H1 (cell line): ENCODE results near the gene FOXN1. TPM values are rescaled to one million over a fixed set of nuclear protein-coding genes. Genes with fewer than 3 reads are reported as not detected.
A peak's percentile ranks its signal among the peaks of the same experiment; 100 is the strongest.

ENCODE experiments used
- CHD2 ChIP-seq: IDR thresholded peaks from 2 replicates; pipeline ENCODE4 v1.6.1; 2012; ENCODE audit warnings: low read length, improper control_type of control experiment
- HDAC2 ChIP-seq, 2 experiments: fragments of 300-600 bp in 1 of 2; sonication (generic) in 1 of 2; IDR thresholded peaks; 2 replicates each; pipeline ENCODE4 v1.6.1; 2011 to 2012; ENCODE audit warnings: low read depth in 2 of 2, low read length in 2 of 2, mild to moderate bottlenecking in 2 of 2, moderate library complexity in 2 of 2, borderline replicate concordance in 1 of 2, inconsistent platforms in 1 of 2
- KDM1A ChIP-seq: fragments of 200-600, 300-600 bp; sonication (generic); IDR thresholded peaks from 2 replicates; pipeline ENCODE4 v1.7.1; 2016; ENCODE audit warnings: mild to moderate bottlenecking, low read length, borderline replicate concordance
- KDM4A ChIP-seq: IDR thresholded peaks from one replicate; pipeline ENCODE4 v1.7.1; 2012; ENCODE audit warnings: low read depth, mild to moderate bottlenecking, moderate library complexity, low read length, inconsistent platforms; ENCODE audit not compliant: severe bottlenecking
- RBBP5 ChIP-seq: IDR thresholded peaks from 2 replicates; pipeline ENCODE4 v1.7.1; 2012; ENCODE audit warnings: low read depth, mild to moderate bottlenecking, inconsistent platforms, low read length, moderate library complexity, borderline replicate concordance
- SIX5 ChIP-seq: IDR thresholded peaks from 2 replicates; pipeline ENCODE4 v1.6.1; 2011; ENCODE audit warnings: mild to moderate bottlenecking, low read depth, low read length
- TCF12 ChIP-seq: IDR thresholded peaks from 2 replicates; pipeline ENCODE4 v1.6.1; 2011; ENCODE audit warnings: low read depth, mild to moderate bottlenecking, low read length
- polyA plus RNA-seq, 7 experiments: library from polyadenylated mRNA; depleted of rRNA in 3 of 7; stranded (reverse) in 5 of 7; unstranded in 2 of 7; fragments of >200 nt in 5 of 7; fragments of 200-250 nt in 2 of 7; gene quantifications; 1 replicate in 5 of 7; 2 replicates in 1 of 7; 4 replicates in 1 of 7; pipeline versions ENCODE4 v1.2.1 to v1.2.3, GENCODE V29; 2011 to 2013; ENCODE audit warnings: missing spikeins in 2 of 7, mixed read lengths in 2 of 7
- total RNA-seq: library from RNA; stranded (reverse); fragmentation: NEBNext Ultra II Directional; extraction: Animal tissue kit (Norgen Biotek cat#: 25700); gene quantifications from 2 replicates; pipeline ENCODE4 v1.2.1, GENCODE V29; 2021

Gene FOXN1
- total and polyA plus RNA-seq, 2 of the 8 experiments (the other 6 are each of a cell fraction or from before 2014, with no cell fraction given): not detected

GRCh38 chr17:28547623-28548416, 41.7 kb downstream of the FOXN1 start (continued):
- TF ChIP-seq KDM4A (no peak), TCF12 (no peak), KDM1A (0 out of 2 replicates have a peak, but pooled peaks have one; percentile 49), RBBP5 (no peak), CHD2 (no peak), SIX5 (no peak), HDAC2 (IDR thresholded peaks at IDR 0.05; ENCODE audit: borderline replicate concordance in 1 of 2, low read depth in 2 of 2, low read length in 2 of 2) (no peak)
- TF ChIP-seq, all 59 proteins: peak for 7
